Measurements from ENCODE around the gene DNAJC17.
A peak's percentile ranks its signal among the peaks of the same experiment; 100 is the strongest.

Gene DNAJC17

GRCh38 chr15:40766906-40767837, 40.1 kb downstream of the DNAJC17 start:
- no peak for DNase-seq (ENCODE audit: low read depth)

GRCh38 chr15:40766194-40766815, 41.0 kb downstream of the DNAJC17 start:
- no peak for DNase-seq (ENCODE audit: low read depth)

- DNase-seq (ENCODE audit: low read depth): no peak
Observed at GRCh38 chr15:40764629-40765103, 42.6 kb downstream of the DNAJC17 start.

- DNase-seq (ENCODE audit: low read depth): peak; percentile 42
Observed at GRCh38 chr15:40763801-40764628, 43.3 kb downstream of the DNAJC17 start, which contains the start of gene GCHFR. GCHFR (plus strand) TSS chr15:40764068; CDS start chr15:40764181, 113 bp downstream.

- peak; percentile 35 for DNase-seq (ENCODE audit: low read depth)
Observed at GRCh38 chr15:40762919-40763800, 44.1 kb downstream of the DNAJC17 start.

GRCh38 chr15:40759961-40760360, 47.3 kb downstream of the DNAJC17 start:
- no peak for DNase-seq (ENCODE audit: low read depth)

GRCh38 chr15:40756938-40757337, 50.3 kb downstream of the DNAJC17 start:
- no peak for DNase-seq (ENCODE audit: low read depth)

- no peak for DNase-seq (ENCODE audit: low read depth)
Observed at GRCh38 chr15:40755812-40756208, 51.5 kb downstream of the DNAJC17 start.

- DNase-seq (ENCODE audit: low read depth): peak; percentile 81
Observed at GRCh38 chr15:40754883-40755811, 52.1 kb downstream of the DNAJC17 start, which contains the start of gene RMDN3. RMDN3 (minus strand) TSS chr15:40755254; CDS start chr15:40754783, 471 bp downstream.

GRCh38 chr15:40754574-40754882, 52.7 kb downstream of the DNAJC17 start:
- DNase-seq (ENCODE audit: low read depth): no peak

- no peak for DNase-seq (ENCODE audit: low read depth)
Observed at GRCh38 chr15:40751745-40752144, 55.5 kb downstream of the DNAJC17 start.

GRCh38 chr15:40750885-40751284, 56.4 kb downstream of the DNAJC17 start:
- no peak for DNase-seq (ENCODE audit: low read depth)

- DNase-seq (ENCODE audit: low read depth): no peak
Observed at GRCh38 chr15:40749151-40749630, 58.1 kb downstream of the DNAJC17 start.

- DNase-seq (ENCODE audit: low read depth): no peak
Observed at GRCh38 chr15:40747685-40748631, 59.3 kb downstream of the DNAJC17 start.

- DNase-seq (ENCODE audit: low read depth): no peak
Observed at GRCh38 chr15:40746916-40747418, 60.3 kb downstream of the DNAJC17 start.

- no peak for DNase-seq (ENCODE audit: low read depth)
Observed at GRCh38 chr15:40744815-40745152, 62.5 kb downstream of the DNAJC17 start.

GRCh38 chr15:40743921-40744814, 63.1 kb downstream of the DNAJC17 start:
- no peak for DNase-seq (ENCODE audit: low read depth)

- DNase-seq (ENCODE audit: low read depth): no peak
Observed at GRCh38 chr15:40743485-40743901, 63.8 kb downstream of the DNAJC17 start.
